ENCODE measurements around the gene EPHB1.

- TF ChIP-seq CTCF (IDR thresholded peaks at IDR 0.05; ENCODE audit: extremely low read depth in 1 of 2, insufficient read depth in 1 of 2, low read depth in 1 of 2, low read length in 2 of 2) (no peak), MAX (IDR thresholded peaks at IDR 0.05; ENCODE audit: insufficient read depth, insufficient read length) (no peak)
Observed at GRCh38 chr3:134791992-134792391, 3.1 kb upstream of the EPHB1 start.
